GM13976 (cell line): ENCODE measurements around the gene OTC.

ENCODE experiments used
- DNase-seq: peaks from one replicate; pipeline ENCODE4 v3.0.0; 2012; ENCODE audit warnings: low spot score
- in situ Hi-C: fragments of 300-500 bp; cut with MboI; formaldehyde crosslinking; loops from one replicate; pipeline ENCODE4 v1.12.0; 2022; ENCODE audit warnings: low sequenced_read_pairs, mixed read lengths, inconsistent platforms; ENCODE audit not compliant: unreplicated experiment
- TF ChIP-seq, protein P1 (sequence below): IDR thresholded peaks from 2 replicates; pipeline ENCODE4 v1.5.1; 2012; ENCODE audit warnings: borderline replicate concordance, mild to moderate bottlenecking; ENCODE audit not compliant: insufficient read depth; ENCODE audit errors: extremely low read depth, missing control alignments, control extremely low read depth

OTC gene

DNA sequence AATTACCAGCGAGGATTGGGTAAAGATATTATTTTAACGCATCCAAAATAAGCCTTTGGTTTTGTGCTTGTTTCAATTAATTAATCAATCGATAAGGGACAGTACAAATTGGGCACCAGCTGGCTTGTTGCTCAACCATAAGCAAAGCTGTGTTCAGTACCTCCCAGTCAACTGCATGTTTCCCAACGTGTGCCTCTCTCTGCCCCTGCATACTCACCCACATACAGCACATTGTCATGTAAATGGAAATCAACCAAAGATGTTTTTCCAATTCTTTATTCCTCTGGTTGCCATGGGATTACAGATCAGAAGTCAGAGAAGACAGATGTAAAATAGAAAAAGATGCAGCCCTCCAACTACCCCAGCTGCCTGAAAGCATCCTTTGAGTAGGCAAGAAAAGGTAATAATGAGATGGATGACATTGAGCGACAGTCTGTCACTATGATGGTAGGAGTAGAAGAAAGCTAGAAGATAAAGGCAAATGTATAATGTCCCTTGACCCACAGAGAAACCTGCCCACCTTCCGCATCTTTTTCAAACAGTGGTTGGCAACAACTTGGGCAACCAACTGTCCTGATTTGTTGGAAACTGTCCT, 116.3 kb downstream of the OTC start:
- DNase-seq = no peak
- in situ Hi-C loops = no loop called here
- TF ChIP-seq, protein P1, sequence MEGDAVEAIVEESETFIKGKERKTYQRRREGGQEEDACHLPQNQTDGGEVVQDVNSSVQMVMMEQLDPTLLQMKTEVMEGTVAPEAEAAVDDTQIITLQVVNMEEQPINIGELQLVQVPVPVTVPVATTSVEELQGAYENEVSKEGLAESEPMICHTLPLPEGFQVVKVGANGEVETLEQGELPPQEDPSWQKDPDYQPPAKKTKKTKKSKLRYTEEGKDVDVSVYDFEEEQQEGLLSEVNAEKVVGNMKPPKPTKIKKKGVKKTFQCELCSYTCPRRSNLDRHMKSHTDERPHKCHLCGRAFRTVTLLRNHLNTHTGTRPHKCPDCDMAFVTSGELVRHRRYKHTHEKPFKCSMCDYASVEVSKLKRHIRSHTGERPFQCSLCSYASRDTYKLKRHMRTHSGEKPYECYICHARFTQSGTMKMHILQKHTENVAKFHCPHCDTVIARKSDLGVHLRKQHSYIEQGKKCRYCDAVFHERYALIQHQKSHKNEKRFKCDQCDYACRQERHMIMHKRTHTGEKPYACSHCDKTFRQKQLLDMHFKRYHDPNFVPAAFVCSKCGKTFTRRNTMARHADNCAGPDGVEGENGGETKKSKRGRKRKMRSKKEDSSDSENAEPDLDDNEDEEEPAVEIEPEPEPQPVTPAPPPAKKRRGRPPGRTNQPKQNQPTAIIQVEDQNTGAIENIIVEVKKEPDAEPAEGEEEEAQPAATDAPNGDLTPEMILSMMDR = no peak
